ENCODE measurements around the gene LPCAT1.
"Not testable (repeated sequence)": the region's sequence is repeated elsewhere in the genome, so short reads cannot be mapped to it uniquely, and the experiment has no call there.

LPCAT1 gene

DNA sequence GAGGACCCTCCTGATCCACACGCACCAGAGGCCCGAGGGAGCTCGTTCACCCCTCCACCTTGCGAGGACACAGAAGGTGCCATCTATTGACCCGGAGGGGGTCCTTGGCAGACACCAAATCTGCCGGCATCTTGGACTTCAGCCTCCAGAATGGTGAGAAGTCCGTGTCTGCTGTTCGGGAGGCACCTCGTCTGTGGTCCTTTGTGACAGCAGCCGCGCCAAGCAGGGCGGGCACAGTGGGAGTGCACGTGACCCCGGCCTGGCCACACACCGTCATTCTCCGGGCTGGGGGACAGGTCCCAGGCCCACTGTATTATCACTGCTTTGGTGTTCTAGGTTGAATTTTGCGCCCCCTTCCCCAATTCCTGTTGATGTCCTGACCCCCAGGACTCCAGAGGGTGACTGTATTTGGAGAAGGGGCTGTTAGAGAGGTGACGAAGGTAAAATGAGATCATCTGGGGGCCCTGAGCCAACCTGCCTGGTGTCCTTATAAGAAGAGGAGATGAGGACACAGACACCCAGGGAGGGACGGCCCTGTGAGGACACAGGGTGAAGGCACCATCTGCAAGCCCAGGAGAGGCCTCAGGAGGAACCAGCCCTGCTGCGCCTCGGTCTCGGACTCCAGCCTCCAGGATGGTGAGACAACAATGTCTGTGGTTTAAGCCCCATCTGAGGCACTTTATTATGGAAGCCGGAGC lies 15.7 kb downstream of the LPCAT1 start:
- no peak for FAIRE-seq

DNA sequence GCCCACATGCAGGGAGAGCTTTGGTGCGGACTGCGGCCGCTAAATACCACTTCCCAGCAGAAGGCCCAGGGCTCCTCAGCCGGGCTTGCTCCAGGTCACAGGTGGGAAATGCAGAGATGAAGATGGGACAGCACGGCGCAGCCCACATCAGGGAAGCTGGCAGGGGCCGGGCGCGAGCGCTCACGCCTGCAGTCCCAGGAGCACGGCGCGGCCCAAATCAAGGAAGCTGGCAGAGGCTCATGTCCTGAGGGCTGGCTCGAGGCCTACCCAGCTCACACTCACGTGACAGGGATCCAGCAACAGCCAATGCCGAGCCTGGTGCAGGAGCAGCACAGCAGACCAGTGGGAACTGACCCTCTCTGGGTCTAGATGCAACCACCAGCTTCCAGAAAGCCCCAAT lies 16.3 kb downstream of the LPCAT1 start:
- FAIRE-seq: no peak

DNA sequence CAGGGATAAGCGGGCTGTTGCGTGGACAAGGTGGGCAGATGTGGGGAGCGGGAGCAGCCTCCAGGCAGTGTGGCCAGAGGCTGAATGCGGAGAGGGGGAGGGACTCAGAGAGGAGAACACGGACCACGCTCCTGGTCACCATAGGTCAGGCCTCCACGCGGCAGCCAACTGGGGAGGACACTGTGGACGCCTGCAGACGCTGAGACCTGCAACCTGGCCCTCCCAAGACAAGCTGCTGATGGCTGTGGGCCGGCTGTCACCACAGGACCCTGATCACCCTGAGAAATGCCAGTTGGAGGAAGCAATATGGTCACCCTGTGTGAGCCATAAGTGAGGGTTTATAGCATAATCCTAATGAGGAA lies 16.8 kb downstream of the LPCAT1 start:
- FAIRE-seq: no peak

DNA sequence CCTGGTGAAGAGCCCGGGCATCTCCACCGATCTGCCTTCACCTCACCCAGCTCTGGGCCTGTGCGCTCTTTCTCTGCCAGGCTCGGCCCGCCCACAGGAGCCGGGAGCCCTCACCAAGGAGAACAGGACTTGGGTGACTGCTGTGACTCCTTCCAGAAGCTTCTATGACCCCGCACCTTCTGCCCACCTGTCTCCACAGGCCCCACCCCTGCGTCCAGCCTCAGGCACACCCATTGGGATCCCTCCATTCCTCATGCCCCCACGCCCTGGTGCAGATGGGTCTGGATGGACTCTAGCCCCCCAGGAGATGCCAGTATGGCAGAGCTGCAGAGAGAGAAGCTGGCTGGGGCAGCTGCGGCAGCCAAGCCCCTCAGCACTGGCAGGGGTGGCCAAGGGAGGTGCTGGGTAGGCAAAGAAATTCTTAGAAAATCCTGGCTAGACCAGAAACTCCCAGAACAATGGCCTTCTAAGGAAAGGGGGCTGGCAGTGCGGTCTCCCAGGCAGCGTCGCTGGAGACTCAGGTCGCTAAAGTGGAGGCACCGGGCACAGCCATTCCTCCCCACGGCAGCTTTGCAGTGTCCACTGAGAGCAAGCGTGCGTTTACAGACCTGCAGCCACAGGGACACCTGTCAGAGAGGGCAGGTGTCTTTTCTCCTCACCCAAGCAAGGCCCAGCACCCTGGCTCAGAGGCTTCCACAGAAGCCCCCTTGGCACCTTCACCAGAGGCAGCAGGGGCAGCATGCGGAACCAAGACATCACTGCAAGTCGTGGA lies 17.3 kb downstream of the LPCAT1 start:
- no peak for FAIRE-seq

DNA sequence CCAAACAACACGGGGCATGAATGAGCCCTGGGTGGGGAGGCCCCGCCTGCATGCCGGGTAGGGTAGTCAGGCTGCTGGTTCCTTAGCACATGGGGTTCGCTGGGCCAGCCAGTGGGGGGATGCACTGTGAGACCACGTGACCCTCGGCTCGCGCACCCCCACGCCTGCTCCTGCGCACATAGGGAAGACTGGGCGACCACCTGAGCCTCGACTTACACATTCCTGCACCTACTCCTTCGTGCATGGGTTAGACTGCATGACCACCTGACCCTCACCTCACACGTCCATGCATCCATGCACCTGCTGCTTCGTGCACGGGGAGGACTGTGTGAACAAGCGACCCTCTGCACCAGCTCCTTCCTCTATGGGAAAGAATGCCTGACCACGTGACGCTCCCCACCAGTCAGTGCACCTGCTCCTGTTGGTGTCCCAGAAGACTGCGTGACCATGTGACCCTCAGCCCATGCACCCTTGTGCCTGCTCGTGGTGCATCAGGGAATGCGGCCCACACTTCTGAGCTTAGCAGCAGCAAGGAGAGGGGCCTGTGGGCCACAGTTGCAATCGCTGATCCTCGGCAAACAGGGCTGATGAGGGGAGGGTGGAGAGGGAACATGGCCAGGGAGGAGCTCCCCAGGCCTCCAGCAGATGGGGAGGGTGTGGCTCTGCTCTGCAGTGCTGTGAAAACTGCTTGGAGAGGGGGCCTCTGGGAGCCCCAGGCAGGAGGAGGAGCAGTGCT lies 18.1 kb downstream of the LPCAT1 start:
- no peak for FAIRE-seq

DNA sequence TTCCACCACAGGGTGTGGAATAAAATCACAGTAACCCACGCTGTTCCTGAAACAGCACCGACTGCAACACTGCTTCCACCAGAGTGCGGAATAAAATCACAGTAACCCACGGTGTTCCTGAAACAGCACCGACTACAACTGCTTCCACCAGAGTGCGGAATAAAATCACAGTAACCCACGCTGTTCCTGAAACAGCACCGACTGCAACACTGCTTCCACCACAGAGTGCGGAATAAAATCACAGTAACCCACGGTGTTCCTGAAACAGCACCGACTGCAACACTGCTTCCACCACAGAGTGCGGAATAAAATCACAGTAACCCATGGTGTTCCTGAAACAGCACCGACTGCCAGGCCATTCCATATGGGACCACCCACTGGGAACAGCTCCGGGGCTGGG lies 18.7 kb downstream of the LPCAT1 start:
- FAIRE-seq: not testable (repeated sequence)

DNA sequence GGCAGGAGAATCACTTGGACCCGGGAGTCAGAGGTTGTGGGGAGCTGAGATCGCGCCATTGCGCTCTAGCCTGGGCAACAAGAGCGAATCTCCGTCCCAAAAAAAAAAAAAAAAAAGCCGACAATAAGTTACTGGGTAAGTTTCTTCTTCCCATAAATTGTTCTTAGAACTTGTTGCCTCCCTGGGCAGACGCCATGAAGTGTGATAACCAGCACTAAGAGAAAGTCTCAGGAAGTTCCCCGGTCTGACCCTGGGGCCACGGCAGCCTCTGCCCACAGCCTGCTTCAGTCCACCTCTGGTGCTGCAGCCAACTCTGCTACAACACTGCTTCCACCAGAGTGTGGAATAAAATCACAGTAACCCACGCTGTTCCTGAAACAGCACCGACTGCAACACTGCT lies 19.1 kb downstream of the LPCAT1 start:
- FAIRE-seq: no peak

DNA sequence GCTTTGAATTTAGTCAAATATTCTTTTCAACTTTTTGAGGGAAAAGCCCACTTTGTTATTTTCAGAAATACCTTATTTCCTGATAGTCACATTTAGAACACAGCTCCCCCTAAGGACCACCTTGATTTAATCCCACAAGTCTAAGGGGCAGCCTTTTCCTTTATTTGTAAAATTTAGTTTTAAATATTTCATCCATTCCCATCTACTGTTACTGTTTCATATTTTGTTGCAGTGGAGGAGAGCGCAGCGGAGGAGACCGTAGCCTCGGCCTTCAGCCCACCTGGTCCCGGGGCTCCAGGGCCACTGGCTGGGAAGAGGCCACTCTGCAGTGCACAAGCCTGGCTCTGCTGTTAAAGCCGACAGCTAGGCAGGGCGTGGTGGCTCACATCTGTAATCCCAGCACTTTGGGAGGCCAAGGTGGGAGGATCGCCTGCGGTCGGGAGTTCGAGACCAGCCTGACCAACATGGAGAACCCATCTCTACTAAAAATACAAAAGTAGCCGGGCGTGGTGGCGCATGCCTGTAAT lies 19.6 kb downstream of the LPCAT1 start:
- no peak for FAIRE-seq

DNA sequence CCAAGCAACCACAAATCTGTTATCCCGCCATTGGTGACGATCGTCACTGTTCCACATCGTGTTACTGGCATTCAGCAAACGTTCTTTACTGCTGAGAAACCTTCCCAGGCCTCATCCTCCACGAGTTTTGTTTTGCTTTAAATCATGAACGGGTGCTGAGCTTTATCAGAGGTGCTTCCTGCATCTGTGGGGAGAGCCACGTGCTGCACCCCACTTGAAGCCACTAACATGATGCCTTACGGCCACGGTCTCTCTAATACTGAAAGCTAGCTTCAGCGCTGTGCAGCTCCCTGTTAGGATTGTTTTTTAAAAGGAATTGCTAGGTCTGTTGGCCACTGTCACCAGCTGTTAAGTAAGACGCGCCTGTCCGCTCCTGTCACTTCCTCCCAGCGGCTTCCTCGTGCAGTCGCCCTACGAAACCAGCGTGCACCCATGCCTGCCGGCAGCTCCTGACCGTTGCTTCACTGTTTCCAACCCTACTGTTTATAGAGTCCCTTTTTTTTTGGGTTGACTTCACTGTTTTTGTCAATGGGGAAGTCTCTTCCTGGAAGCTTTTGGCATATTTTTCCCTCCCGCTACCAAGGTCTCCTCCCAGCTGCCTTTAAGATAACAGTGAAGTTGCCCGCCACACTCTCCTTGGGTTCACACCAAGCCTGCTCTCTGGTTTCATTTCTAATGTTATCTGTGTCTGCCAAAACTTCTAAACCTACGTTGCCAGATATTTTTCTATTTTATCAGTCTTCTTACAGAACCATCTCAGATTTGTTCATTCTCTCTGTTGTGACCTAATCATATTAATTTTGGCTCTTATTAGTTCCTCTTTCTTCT lies 20.3 kb downstream of the LPCAT1 start:
- FAIRE-seq: no peak

DNA sequence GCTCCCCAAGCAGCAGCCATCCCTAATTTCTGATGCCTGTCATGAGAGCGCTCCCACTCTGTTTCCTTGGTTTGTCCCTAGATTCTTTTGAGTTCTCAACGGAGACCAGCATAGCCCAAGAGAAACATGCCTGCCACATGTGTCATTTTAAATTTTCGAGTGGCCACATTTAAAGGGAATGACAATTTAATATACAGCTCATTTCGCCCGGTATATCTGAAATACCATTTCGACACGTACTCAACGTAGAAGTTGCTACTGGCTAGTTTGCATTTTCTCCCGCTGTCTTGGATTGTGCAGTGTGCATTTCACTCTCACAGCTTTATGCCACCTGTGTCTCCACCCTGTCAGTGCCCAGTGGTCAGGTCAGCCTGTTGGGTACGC lies 21.0 kb downstream of the LPCAT1 start:
- FAIRE-seq: no peak

DNA sequence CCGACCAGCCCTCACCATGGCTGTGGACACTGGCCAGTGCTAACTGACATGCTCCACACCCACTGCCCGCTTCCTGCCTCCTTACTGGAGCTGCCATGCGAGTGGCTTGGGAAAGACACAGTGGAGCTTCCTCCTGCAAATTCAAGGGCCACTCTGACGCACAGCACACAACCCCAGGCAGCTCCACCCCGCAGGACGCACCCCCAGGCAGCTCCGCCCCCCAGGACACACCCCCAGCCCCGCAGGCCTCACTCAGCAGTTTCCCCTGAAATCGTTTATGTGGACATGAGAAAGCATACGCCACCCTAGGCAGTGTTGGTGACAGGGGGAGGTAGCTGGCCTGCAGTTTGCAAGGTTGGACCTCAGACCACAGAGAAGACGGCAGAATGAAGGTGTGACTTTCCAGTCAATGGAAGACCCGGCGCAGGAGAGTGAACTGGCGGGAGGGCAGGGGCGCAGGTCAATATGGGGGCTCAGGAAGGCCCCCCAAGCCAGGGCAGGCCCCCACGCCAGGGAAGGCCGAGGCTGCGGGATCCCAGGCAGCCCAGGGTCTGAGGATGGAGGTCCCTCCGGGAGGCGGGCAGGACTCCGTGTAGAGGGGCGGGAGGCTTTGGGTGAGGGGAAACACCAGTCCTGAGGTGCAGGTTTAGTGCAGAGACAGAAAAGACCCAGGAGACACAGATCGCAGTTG lies 21.6 kb downstream of the LPCAT1 start:
- no peak for FAIRE-seq

DNA sequence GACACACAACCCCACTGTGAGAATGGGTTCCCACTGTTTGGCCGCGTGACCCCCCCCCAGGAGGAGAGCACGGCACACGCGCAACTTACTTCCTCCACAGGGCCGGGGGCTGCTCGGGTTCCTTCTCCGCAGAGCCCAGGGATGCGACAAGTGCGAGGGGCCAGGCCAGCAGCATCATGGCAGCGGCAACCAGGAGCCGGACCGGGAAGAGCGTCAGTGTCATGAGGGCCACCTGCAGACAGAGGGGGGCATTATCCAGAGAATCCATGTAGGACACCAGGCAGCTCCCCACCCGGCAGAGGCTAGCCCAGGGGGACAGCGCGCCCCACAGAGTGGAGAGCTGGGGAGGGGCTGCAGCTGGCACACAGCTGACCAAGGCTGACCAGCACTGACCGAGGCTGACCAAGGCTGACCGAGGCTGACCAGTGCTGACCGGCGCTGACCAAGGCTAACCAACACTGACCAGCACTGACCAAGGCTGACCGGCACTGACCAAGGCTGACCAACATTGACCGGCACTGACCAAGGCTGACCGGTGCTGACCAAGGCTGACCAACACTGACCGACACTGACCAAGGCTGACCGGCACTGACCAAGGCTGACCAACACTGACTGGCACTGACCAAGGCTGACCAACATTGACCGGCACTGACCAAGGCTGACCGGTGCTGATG lies 22.3 kb downstream of the LPCAT1 start:
- no peak for FAIRE-seq

DNA sequence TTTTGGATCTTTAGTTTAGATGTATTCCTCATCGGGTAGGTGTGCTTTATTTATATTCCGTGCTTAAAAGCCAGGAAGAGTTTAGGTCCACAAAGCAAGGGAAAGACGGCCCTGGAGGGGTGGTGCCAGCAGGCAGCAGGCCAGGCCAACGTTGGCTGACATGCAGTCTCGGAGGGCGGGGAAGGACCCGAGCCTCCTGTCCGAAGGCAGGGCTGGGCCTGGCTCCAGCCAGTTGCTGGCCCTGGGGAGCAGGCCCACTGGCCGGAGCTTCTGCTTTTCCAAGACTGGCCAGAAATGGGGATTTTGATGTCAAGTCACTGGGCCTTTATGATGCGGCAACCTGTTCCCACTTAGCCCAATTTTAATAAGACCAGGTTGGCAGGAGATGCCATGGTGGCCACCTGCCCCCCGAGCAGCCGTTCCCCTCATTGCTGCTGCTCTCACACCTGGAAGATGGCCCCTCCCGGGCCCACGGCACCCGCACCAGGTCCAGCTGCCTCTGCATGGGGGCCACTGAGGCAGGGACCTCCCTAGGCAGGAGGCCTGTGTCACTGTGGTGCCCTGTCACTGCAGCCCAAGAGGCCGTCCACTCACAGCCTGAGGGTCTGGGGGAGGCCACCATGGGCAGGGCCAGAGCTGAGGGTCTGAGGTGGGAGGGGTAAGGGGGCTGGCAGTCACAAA lies 23.2 kb downstream of the LPCAT1 start:
- no peak for FAIRE-seq

DNA sequence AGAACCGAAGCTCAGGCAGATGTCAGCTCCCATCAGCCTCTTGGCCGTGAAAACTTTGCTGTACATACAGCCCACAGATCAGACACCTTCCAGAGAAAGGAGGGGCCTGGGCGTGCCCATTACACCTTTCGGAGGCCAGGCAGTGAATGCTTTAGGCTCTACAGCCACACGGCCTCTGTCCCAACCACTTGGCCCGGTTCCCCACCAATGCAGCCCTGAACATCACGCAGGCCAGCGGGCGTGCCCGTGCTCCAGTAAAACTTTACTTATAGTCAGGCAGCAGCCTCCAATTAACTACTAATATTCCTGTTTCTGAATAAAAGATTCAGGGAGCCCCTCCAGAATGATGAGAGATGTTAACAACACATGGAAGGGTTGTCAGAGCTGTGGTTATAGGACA lies 23.9 kb downstream of the LPCAT1 start:
- FAIRE-seq: no peak

DNA sequence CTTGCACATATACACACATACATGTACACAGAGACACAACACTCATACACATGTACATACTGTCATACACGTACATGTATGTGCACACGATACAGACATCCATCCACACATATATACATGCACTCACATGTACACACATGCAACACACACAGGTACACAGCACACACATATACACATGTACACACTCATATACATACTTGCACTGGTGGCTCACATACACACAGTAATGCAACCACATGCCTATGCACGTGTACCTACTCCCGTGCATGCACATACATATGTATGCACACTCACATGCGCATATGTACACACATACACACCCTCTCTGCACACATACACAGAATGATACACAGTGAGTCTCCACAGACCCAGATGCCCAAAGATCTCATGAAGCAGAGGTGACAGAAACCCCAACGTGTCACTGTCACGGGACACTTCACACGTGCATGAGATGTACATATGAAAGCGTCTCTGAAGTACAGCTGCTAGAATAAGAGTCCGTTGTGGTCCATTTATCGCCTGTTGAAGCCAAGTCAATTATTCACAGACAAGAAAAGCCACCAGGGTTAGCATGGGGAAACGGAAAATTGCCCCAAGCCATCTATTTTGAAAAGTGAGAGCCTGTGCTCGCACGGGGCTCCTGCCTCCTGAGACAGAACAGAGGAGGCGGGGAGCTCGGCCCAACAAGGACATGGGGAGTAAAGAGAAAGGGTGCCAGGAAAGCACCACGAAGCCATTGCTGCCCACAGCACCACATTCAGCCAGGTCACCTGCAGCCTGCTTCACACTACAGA lies 24.9 kb downstream of the LPCAT1 start:
- FAIRE-seq: no peak

DNA sequence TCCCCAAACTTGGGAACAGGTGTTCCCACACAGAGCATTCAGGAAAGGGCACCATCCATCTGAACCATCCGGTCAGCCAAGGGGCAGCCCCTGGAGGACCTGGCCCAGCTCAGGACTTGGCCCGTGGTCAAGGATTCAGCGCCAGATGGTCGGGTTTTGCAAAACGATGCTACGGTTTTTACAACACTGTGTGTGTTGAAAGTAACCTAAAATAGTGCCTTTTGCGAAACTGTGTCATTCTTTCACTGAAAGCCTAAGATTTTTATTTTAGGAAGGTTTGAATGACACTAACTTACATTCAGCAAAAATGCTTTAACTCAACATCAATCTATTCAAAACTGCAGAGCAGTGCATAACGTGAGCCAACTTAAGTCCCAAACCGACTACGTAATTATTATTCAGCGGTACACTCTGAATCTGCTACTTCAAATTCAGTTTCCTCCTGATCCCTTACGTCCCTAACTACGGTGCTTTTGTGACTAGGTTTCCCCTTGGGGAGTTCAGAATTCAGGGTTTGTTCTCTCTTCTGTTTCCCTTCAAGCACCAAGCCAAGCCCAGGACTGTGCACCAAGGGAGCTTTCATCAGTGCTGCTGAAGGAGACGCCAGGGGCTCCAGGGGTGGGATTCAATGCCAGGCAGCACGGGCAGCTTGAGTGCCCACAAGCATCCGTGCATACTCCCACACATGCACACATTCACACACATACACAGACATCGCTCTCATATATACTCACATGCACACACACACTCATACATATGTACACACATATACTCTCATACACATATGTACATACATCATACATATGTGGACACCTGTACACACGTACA lies 25.8 kb downstream of the LPCAT1 start:
- FAIRE-seq: no peak

DNA sequence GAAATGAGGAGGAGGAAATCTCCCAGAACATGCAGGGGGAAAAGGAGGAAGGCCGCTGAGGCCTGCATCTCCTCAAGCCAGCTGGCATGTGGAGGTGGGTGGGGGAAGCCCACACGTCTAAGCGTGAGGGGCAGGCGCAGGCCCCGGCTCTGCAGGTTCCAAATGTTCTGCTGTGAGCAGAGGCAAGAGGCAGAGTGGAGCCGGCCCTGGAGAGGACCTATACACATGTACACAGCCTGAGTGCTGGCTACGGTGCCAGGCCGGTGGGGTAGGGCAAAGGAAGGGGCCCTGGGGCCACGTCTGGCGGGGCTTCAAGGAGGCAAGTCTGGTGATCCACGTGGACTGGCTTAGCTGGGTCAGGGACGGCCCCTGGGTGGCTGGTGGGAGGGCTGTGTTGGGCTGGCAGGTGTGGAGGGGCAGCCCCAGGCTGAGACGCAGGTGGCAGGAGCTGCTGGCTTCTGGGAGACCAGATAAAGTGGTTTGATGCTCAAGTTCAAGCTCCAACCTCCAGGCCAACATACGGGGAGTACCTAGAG lies 26.4 kb downstream of the LPCAT1 start:
- FAIRE-seq: no peak

DNA sequence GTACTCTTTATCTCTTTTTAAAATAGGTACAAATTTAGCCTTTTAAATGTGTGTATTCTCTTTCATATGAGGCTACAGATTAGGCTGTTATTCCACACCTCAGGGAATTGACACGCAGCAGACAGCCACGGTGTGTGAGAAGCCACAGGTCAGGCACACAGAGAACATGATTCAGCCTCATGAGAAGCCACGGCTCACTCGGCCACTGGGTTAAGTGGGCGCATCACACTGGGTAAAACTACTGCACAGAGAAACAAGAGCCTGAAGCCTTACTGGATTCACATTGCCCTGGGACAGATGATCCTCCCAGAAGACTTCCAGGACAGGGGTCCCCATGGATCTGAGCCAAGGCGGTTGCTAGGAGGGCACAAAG lies 28.2 kb downstream of the LPCAT1 start:
- FAIRE-seq: no peak
